GM21528 (cell line): ENCODE measurements around the gene RBM5.
"Not testable (repeated sequence)": the region's sequence is repeated elsewhere in the genome, so short reads cannot be mapped to it uniquely, and the experiment has no call there.

Source experiments
- ATAC-seq: cut with Tn5 transposase; IDR thresholded peaks from one replicate; pipeline ENCODE4 v1.9.1; 2021; ENCODE audit warnings: mild to moderate bottlenecking, moderate library complexity; ENCODE audit not compliant: unreplicated experiment, low FRiP score

RBM5 gene

GRCh38 chr3:50088725-50089608 lies at the start of gene RBM5:
Gene RBM5 (plus strand): TSS chr3:50088919. CDS start chr3:50090435, 1,516 bp downstream.
- ATAC-seq, result peak; percentile 92

- no peak for ATAC-seq
Observed at GRCh38 chr3:50044976-50045375, 43.7 kb upstream of the RBM5 start.

- no peak for ATAC-seq
Observed at GRCh38 chr3:50047426-50047825, 41.3 kb upstream of the RBM5 start.

GRCh38 chr3:50050361-50050760 lies 38.4 kb upstream of the RBM5 start:
- no peak for ATAC-seq

GRCh38 chr3:50057756-50058155 lies 31.0 kb upstream of the RBM5 start:
- no peak for ATAC-seq

GRCh38 chr3:50068134-50068533 lies 20.6 kb upstream of the RBM5 start:
- ATAC-seq, result no peak

- ATAC-seq, result no peak
Observed at GRCh38 chr3:50078091-50078490, 10.6 kb upstream of the RBM5 start.

GRCh38 chr3:50078622-50079021 lies 10.1 kb upstream of the RBM5 start:
- no peak for ATAC-seq

- not testable (repeated sequence) for ATAC-seq
Observed at GRCh38 chr3:50084951-50085350, 3.8 kb upstream of the RBM5 start.

- peak; percentile 11 for ATAC-seq
Observed at GRCh38 chr3:50089609-50089945, 858 bp downstream of the RBM5 start.

GRCh38 chr3:50090984-50091383 lies 2.3 kb downstream of the RBM5 start:
- ATAC-seq, result no peak

GRCh38 chr3:50095352-50095998 lies 6.8 kb downstream of the RBM5 start:
- no peak for ATAC-seq

GRCh38 chr3:50100386-50100785 lies 11.7 kb downstream of the RBM5 start:
- no peak for ATAC-seq

GRCh38 chr3:50100956-50101845 lies 12.5 kb downstream of the RBM5 start:
- ATAC-seq, result no peak

- ATAC-seq, result no peak
Observed at GRCh38 chr3:50102558-50102957, 13.8 kb downstream of the RBM5 start.

- ATAC-seq, result no peak
Observed at GRCh38 chr3:50111757-50112156, 23.0 kb downstream of the RBM5 start.

GRCh38 chr3:50112462-50112861 lies 23.7 kb downstream of the RBM5 start:
- ATAC-seq, result no peak

- no peak for ATAC-seq
Observed at GRCh38 chr3:50117120-50117519, 28.4 kb downstream of the RBM5 start.

- ATAC-seq, result no peak
Observed at GRCh38 chr3:50118237-50118636, 29.5 kb downstream of the RBM5 start.

- no peak for ATAC-seq
Observed at GRCh38 chr3:50119786-50120185, 31.1 kb downstream of the RBM5 start.
